ENCODE data around the gene SMS. TPM values are rescaled to one million over a fixed set of nuclear protein-coding genes. Genes with fewer than 3 reads are reported as not detected.

SMS gene
- 14.5 and 16.3 TPM in 2 replicates for total RNA-seq (2013; cell fraction: nucleolus; rRNA removed)
- total RNA-seq (2014; rRNA removed), result 115 and 118 TPM in 2 replicates
- 138 and 140 TPM in 2 replicates for total RNA-seq (2014; rRNA removed; fragmentation: Illumina TruSeq; extraction: Trizol)
- 113 and 114 TPM in 2 replicates for total RNA-seq (2021)
- polyA plus RNA-seq (2011; ENCODE audit: low read depth), result 40.8 TPM
- polyA plus RNA-seq (2011; rRNA removed), result 75.4 and 123 TPM in 2 replicates
- polyA plus RNA-seq (2011; cell fraction: cytosol; rRNA removed), result 46.2 and 47.4 TPM in 2 replicates
- 28.2 and 32.5 TPM in 2 replicates for polyA plus RNA-seq (2011; cell fraction: nucleus; rRNA removed)
- polyA plus RNA-seq (2012), result 69.5 and 75.1 TPM in 2 replicates
- polyA plus RNA-seq (2014; fragmentation: Illumina TruSeq; extraction: Trizol), result 138 and 169 TPM in 2 replicates
- polyA plus RNA-seq (2014; fragmentation: Nextera tagmentation; extraction: Ambion mirVana), result 10 to 100 TPM; 55.8 to 87.2 TPM
- polyA plus RNA-seq (2014; rRNA removed), result 82.8 and 91.8 TPM in 2 replicates
- polyA plus RNA-seq (2016; fragmentation: Nextera tagmentation; extraction: Ambion mirVana), result 100 to 1,000 TPM; 155 to 156 TPM
- 29.4 and 29.6 TPM in 2 replicates for polyA minus RNA-seq (2011; rRNA and poly(A)+ RNA removed)
- 35.0 and 44.4 TPM in 2 replicates for polyA minus RNA-seq (2011; cell fraction: cytosol; rRNA and poly(A)+ RNA removed)
- 8.1 and 12.8 TPM in 2 replicates for polyA minus RNA-seq (2011; cell fraction: nucleus; rRNA and poly(A)+ RNA removed)
- percentile 74 among the genes with signal in this experiment for Bru-seq, nascent RNA
- BruChase-seq, experiment 1, labeled RNA remaining after a 6-hour chase, result percentile 76 among the genes with signal in this experiment
- percentile 66 among the genes with signal in this experiment for BruChase-seq, experiment 2, labeled RNA remaining after a 2-hour chase
- long read RNA-seq, experiment 1, transcript SMS-202 (11 exons, 1,837 nt), result major isoform, 112 of 128 reads
- long read RNA-seq, experiment 1, partial matches to known transcripts, result 6 of 128 reads
- long read RNA-seq, experiment 1, other reads (novel, unspliced or antisense), result 9 of 128 reads
- long read RNA-seq, experiment 2, transcript SMS-202 (11 exons, 1,837 nt), result major isoform, 1,206 of 1,289 reads
- long read RNA-seq, experiment 2, transcript SMS-201 (9 exons, 1,174 nt), result minor isoform, 10 of 1,289 reads
- long read RNA-seq, experiment 2, partial matches to known transcripts, result 35 of 1,289 reads
- long read RNA-seq, experiment 2, other reads (novel, unspliced or antisense), result 38 of 1,289 reads

DNA sequence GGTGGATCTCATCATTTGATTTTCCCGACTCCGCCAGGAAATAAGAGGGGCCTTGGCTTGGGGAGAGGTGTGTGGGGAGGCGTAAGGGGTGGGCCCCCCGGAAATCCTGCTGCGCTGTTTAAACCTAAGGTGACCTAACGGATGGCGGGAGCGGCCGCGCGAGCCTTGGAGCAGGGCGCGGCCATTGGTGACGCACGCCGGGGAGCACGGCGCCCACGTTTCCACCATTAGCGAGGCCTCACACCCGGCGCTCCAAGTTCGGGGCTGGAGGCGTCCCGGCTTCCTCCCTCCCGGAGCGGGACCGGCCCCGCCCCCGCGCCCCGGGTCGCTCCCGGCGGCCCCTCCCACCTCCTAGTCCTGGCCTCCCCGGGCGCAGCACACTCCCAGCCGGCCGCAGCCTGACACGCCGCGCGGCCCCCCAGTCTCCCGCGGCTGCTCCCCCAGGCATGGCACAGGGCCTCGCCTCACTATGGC, at the start of gene SMS:
Gene SMS, plus strand, starts transcription at position 354 of the 474 bp plus-strand sequence. Its CDS starts 116 bp downstream, at position 470.
- peak; percentile 73 for ATAC-seq
- ChIA-PET RAD21 (ENCODE audit: unreplicated experiment) (interaction anchor here (1.5 kb wide), 1 partner anchor 49 kb away, joined by 3 read pairs; no protein-coding TSS in a partner anchor), CTCF (no interaction called here), SMC1A (ENCODE audit: uncharacterized antibody, unreplicated experiment) (no interaction called here), POLR2A (no interaction called here)
- Histone ChIP-seq H3K27me3 (replicated peaks in 1 of 2; ENCODE audit: control insufficient read depth in 2 of 2, insufficient read depth in 2 of 2, low read length in 1 of 2) (no peaks in the 10 kb centered on the region), H3K9me3 (replicated peaks; ENCODE audit: control insufficient read depth, insufficient read depth, low read length) (no peaks in the 10 kb centered on the region), H4K20me1 (ENCODE audit: control insufficient read depth, insufficient read depth) (no peaks in the 10 kb centered on the region), H3K36me3 (ENCODE audit: control insufficient read depth in 2 of 2, insufficient read depth in 2 of 2, low read length in 1 of 2) (no peaks in the 10 kb centered on the region), H3K4me2 (ENCODE audit: control insufficient read depth, insufficient read depth) (peak within 1 kb of the TSS; percentile 53; the same call in 1 of the 2 replicates), H2AFZ (ENCODE audit: control insufficient read depth, low read depth, low read length) (peak within 1 kb of the TSS; percentile 48), H3K9ac (ENCODE audit: control insufficient read depth, insufficient read depth, low read length) (peak within 1 kb of the TSS; percentile 56; the same call in 1 of the 2 replicates), H3K4me3 (peak within 1 kb of the TSS; percentile 66), H3K4me1 (ENCODE audit: control insufficient read depth, insufficient read depth, low read length) (no peaks in the 10 kb centered on the region), H3K79me2 (ENCODE audit: control insufficient read depth, insufficient read depth, low read length) (peaks cover 28% of the 10 kb centered on the region), H3K27ac (ENCODE audit: control insufficient read depth, insufficient read depth) (peak within 1 kb of the TSS; percentile 35; the same call in 1 of the 2 replicates)
- no peak for FAIRE-seq
- no peak for DNase-seq (ENCODE audit: low read depth, low spot score)
- WGBS (ENCODE audit: insufficient coverage, insufficient replicate concordance, low lambda C conversion rate, missing lambda C conversion rate), result 25% methylated on average over 31 of the region's 46 CpGs
- in situ Hi-C loops (cut with MboI), result no loop called here
- BruUV-seq (replicated peaks), result no TSS peak
- intact Hi-C loops (cut with micrococcal nuclease; ENCODE audit: unreplicated experiment), result loop anchor here (2.0 kb wide), 2 partner anchors 102 to 122 kb away; partner anchors contain the start of gene MBTPS2
- TF ChIP-seq ESRRA (IDR thresholded peaks at IDR 0.05; ENCODE audit: low read length), result no peak
- no peak for TF ChIP-seq PKNOX1 (IDR thresholded peaks at IDR 0.05)
- TF ChIP-seq USF1 (IDR thresholded peaks at IDR 0.05; ENCODE audit: borderline replicate concordance, extremely low read length, insufficient read depth, low read depth, low read length), result no peak
- no peak for TF ChIP-seq KLF5 (IDR thresholded peaks at IDR 0.05; ENCODE audit: partially characterized antibody)
- no peak for TF ChIP-seq SRF (IDR thresholded peaks at IDR 0.05; ENCODE audit: low read depth in 2 of 2, low read length in 2 of 2)
- TF ChIP-seq ZNF24 (IDR thresholded peaks at IDR 0.05), result no peak
- TF ChIP-seq USF2 (IDR thresholded peaks at IDR 0.05; ENCODE audit: borderline replicate concordance, low read depth, low read length), result no peak
- no peak for TF ChIP-seq TBL1XR1 (IDR thresholded peaks at IDR 0.05; ENCODE audit: low read depth, low read length)
- TF ChIP-seq EED (IDR thresholded peaks at IDR 0.05; ENCODE audit: low read depth), result no peak; the same call in 1 of the 2 replicates
- TF ChIP-seq POLR2AphosphoS2 (IDR thresholded peaks at IDR 0.05; ENCODE audit: low read depth, low read length), result 0 out of 2 replicates have a peak, but pooled peaks have one; percentile 29
- TF ChIP-seq ZNF274 (IDR thresholded peaks at IDR 0.05; ENCODE audit: insufficient read depth, insufficient read length), result no peak
- no peak for TF ChIP-seq TCF12 (IDR thresholded peaks at IDR 0.05; ENCODE audit: low read depth, low read length)
- peak in 1 of 2 experiments; percentile 70; a peak in 1 of 3 replicates for TF ChIP-seq EGR1 (IDR thresholded peaks at IDR 0.05; ENCODE audit: borderline replicate concordance in 1 of 2, low read depth in 2 of 2, low read length in 2 of 2)
- no peak for TF ChIP-seq SIN3A (IDR thresholded peaks at IDR 0.05; ENCODE audit: low read depth, low read length)
- no peak for TF ChIP-seq LARP7 (IDR thresholded peaks at IDR 0.05)
- peak; percentile 40; the same call in 1 of the 2 replicates for TF ChIP-seq CREM (IDR thresholded peaks at IDR 0.05; ENCODE audit: low read depth)
- no peak for TF ChIP-seq HCFC1 (IDR thresholded peaks at IDR 0.05; ENCODE audit: low read length)
- no peak for TF ChIP-seq RB1 (IDR thresholded peaks at IDR 0.05; ENCODE audit: borderline replicate concordance)
